GM12801 (cell line): ENCODE data around the gene ARL10.

Experiments used
- TF ChIP-seq, protein P1 (sequence below): IDR thresholded peaks from one replicate; pipeline ENCODE4 v1.5.1; 2011; ENCODE audit warnings: control low read depth; ENCODE audit not compliant: insufficient read length; ENCODE audit errors: extremely low read depth

ARL10 gene

DNA sequence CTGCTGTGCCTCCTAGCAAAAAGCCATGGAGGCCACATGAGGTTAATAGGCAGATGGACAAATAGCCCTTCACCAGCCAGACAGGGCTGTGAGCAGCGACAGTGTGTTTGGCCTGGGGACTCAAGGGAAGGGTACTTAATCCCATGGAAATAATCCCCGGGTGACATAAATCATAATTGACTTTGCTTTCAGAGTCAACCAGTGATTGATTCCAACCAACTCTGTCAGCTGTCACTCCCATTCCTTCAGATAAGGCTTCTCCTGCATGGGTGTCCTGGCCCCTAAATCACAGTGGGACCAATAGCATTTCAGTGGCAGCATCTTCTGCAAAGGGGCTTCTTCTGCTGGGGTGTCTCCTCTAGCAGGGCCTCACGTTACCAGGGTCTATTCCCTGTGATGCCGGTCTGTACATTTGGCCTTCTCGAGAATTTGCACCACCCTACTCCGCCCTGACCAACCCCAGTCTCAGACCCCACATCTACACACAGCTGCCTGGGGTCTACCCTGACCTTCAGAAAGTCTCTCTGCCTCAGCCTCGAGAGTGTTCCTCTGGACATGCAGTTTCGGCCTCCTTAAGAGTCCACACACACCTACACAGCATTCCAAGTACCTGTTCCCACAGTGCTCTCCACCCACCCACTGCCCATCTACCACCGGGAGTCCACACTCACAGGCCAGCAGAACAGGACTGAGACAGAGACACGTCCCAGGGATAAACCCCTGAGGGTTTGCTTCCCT lies 47.4 kb downstream of the ARL10 start:
- TF ChIP-seq, protein P1, sequence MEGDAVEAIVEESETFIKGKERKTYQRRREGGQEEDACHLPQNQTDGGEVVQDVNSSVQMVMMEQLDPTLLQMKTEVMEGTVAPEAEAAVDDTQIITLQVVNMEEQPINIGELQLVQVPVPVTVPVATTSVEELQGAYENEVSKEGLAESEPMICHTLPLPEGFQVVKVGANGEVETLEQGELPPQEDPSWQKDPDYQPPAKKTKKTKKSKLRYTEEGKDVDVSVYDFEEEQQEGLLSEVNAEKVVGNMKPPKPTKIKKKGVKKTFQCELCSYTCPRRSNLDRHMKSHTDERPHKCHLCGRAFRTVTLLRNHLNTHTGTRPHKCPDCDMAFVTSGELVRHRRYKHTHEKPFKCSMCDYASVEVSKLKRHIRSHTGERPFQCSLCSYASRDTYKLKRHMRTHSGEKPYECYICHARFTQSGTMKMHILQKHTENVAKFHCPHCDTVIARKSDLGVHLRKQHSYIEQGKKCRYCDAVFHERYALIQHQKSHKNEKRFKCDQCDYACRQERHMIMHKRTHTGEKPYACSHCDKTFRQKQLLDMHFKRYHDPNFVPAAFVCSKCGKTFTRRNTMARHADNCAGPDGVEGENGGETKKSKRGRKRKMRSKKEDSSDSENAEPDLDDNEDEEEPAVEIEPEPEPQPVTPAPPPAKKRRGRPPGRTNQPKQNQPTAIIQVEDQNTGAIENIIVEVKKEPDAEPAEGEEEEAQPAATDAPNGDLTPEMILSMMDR = no peak

DNA sequence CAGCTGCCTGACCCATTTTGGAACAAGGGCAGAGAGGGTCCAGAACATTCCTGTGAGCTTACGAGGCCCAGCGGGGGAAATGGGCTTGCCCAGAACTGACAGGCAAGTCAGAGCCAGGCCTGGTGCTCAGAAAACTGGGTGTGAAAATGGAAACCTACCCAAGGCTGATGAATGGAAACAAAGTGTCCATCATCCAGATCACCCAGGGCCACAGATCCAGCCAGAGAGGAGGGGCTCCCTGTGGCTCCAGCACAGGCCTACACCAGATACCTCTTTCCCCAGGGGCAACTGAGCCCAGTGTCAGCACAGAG lies 47.9 kb downstream of the ARL10 start:
- TF ChIP-seq, protein P1 = no peak

DNA sequence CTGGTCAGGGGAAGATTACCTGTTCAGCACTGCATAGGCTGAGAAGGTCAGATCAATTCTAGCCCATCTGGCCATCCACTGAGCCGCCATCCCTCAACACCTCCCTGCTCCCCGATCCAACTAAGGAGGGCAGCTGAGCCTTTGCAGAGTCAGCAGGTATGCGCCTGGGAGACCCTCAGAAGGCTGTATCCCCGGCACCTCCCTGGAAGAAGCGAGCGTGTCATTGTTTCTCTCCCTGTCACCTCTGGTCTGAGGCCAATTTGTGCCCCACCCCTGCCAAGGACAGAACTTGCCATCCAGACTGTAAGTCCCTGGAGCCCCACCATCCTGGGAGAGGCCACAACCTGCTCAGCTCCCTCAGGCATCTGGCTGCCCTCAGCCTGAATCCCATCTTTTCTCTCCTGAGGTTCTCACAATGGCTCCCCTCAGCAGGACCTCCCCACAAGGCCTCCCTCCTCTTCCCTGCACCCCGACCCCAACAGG lies 48.5 kb downstream of the ARL10 start:
- TF ChIP-seq, protein P1 = no peak

DNA sequence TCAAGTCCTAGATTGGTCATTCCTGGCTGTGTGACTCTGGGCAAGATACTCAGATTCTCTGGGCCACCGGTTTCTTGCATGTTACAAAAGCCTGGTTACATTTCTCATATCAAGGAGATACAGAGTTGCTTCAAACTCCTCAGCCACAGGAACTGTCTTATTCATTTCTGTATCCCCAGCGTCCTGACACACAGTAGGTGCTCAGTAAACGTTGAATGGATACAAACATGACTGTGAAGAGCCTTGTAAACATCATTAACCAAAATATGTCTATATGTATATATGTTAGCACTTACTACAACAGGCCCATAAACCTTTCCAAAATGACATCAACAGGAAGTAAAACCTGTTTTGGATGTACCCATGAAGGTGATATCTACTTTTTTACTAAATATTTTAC lies 49.4 kb downstream of the ARL10 start:
- TF ChIP-seq, protein P1 = no peak

DNA sequence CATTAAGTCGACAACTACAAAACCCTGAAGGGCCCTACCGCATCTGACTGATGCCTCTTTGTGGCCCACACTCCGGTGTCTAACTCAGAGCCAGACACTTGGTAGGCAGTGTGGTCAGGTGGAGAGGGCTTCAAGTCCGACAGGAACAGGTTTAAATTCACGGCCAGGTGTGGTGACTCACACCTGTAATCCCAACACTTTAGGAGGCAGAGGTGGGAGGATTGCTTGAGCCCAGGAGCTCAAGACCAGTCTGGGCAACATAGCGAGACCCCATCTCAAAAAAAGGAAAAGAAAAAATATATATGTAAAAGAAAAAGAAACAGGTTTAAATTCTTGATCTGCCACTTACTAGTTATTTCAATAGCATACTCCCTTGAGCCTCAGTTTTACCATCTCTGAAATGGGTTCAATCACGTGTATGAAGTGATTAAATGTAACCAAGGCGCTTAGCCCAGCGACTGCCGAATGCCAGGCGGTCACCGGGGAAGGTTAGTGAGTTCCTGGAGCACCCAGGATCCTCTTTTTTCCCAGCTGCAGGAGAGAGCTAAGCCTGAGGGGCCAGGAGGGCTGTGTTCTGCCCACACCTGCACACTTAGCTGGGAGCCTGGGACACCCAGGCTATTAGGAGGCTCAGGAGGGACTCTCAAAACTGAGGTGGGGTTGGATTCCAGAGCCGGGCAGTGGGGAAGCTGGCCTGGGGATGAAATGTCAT lies 50.1 kb downstream of the ARL10 start:
- TF ChIP-seq, protein P1 = no peak

DNA sequence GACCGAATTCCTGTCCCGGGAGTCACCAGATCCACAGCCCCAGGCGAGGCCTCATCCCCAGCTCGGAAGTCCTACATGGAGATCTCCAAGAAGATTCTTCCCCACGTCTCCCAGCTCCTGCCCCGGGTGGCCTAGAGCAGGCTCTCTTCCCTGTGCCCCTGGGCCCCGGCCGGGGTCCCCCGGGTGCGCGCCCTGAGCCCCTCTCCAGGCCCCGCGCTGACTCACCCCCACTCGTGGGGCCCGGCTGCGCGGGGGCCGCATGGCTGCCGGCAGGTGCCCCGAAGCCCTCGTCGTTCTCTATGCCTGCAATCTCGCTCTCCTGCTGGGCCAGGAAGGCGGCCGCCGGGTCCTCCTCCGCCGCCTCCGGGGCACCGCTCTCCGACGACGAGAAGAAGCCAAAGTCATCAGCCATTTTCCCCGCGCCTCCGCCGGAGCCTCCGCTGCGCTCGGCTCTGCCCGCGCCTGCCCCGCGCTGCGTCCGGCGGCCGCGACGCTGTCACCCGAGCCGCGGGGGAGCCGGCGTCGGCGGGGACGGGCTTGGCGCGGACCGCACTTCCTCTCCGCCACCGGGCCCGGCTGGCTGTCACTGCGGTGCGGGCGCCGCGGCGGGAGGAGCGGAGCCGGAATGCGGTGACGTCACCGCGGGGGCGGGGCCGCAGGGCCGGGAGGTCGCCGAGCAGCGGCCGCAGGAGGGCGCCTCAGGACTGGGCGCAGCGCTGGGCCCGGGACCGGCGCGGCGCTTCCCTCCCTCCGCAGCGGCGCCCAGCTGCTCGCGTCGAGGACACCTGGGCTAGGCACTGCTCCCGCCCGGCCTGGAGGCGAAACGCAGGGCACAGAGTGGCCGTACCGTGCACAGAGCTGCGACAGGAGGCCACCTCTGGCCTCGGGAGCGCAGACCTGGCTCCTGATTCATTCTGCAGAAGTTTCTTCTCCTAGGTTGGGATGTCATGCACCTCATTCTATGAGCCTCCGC lies 51.0 kb downstream of the ARL10 start, which contains the start of gene CLTB:
CLTB (minus strand) TSS at position 588 of the 973 bp plus-strand sequence; CDS start at position 412, 176 bp downstream.
- TF ChIP-seq, protein P1 = no peak

DNA sequence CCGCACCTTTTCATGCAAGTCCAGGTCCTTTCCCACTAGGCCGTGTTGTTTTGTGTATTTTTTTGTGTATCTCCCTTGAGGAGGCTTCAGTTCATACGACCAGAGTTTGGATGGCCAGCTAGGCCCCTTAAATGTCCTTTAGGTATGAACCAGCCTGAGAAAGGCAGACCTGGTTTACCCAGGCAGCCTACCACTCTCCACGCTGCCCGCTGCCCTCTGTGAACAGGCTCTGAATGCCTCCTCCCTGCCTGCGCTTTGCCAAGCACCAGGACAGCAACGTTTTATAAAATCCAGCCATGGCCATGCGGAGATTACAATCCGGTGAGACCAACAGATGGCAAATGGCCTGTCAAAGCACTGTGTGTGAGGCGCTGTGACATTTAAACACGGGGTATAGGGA lies 51.7 kb downstream of the ARL10 start:
- TF ChIP-seq, protein P1 = no peak
